ENCODE results near the gene LRRTM2. TPM values are rescaled to one million over a fixed set of nuclear protein-coding genes. Genes with fewer than 3 reads are reported as not detected.
"Not testable (repeated sequence)": the region's sequence is repeated elsewhere in the genome, so short reads cannot be mapped to it uniquely, and the experiment has no call there.

The LRRTM2 gene
- total and polyA plus RNA-seq, 4 donors: 0.04 to 1.9 (median 0.12) TPM

- no peak for ATAC-seq (ENCODE audit: insufficient read depth, low FRiP score)
- Histone ChIP-seq H3K36me3 (ENCODE audit: control insufficient read depth in 4 of 4, insufficient read depth in 4 of 4, low read length in 4 of 4) (peaks cover 0 to 3% (median 0%) of the 10 kb centered on the region in 4 donors), H3K4me3 (no peak overlapping the region), H3K4me1 (ENCODE audit: control insufficient read depth in 5 of 5, insufficient read depth in 5 of 5, low read length in 5 of 5) (peaks cover 0 to 19% (median 2%) of the 10 kb centered on the region in 5 donors), H3K27ac (ENCODE audit: low read depth in 1 of 2, low read length in 1 of 2) (no peak overlapping the region), H3K9me3 (ENCODE audit: control insufficient read depth in 4 of 4, insufficient read depth in 3 of 4, low read length in 3 of 4) (no peaks in the 10 kb centered on the region), H3K9ac (ENCODE audit: insufficient read depth in 1 of 2, low read length in 2 of 2) (no peak overlapping the region), H3K27me3 (ENCODE audit: control insufficient read depth in 3 of 3, insufficient read depth in 3 of 3, low read length in 2 of 3) (no peaks in the 10 kb centered on the region)
- no peak for TF ChIP-seq CTCF (IDR thresholded peaks at IDR 0.05; ENCODE audit: control extremely low read depth, extremely low read depth)
- no peak for DNase-seq
- WGBS, 2 donors: 94 to 97% methylated on average over 4 of the region's 4 CpGs
These were observed 38.0 kb downstream of the LRRTM2 start for GRCh38 chr5:138837160-138837559.

GRCh38 chr5:138834853-138835252, 40.3 kb downstream of the LRRTM2 start:
- WGBS, 2 donors: 79 to 85% methylated on average over 6 of the region's 6 CpGs
- not testable (repeated sequence) for H3K9me3 ChIP-seq (ENCODE audit: control insufficient read depth in 4 of 4, insufficient read depth in 3 of 4, low read length in 3 of 4); H3K9ac ChIP-seq (ENCODE audit: insufficient read depth in 1 of 2, low read length in 2 of 2); H3K36me3 ChIP-seq (ENCODE audit: control insufficient read depth in 4 of 4, insufficient read depth in 4 of 4, low read length in 4 of 4); H3K27ac ChIP-seq (ENCODE audit: low read depth in 1 of 2, low read length in 1 of 2); H3K4me3 ChIP-seq; H3K27me3 ChIP-seq (ENCODE audit: control insufficient read depth in 3 of 3, insufficient read depth in 3 of 3, low read length in 2 of 3); DNase-seq; ATAC-seq (ENCODE audit: insufficient read depth, low FRiP score)
- peaks cover 0 to 19% (median 0%) of the 10 kb centered on the region in 5 donors for H3K4me1 ChIP-seq (ENCODE audit: control insufficient read depth in 5 of 5, insufficient read depth in 5 of 5, low read length in 5 of 5)

DNA sequence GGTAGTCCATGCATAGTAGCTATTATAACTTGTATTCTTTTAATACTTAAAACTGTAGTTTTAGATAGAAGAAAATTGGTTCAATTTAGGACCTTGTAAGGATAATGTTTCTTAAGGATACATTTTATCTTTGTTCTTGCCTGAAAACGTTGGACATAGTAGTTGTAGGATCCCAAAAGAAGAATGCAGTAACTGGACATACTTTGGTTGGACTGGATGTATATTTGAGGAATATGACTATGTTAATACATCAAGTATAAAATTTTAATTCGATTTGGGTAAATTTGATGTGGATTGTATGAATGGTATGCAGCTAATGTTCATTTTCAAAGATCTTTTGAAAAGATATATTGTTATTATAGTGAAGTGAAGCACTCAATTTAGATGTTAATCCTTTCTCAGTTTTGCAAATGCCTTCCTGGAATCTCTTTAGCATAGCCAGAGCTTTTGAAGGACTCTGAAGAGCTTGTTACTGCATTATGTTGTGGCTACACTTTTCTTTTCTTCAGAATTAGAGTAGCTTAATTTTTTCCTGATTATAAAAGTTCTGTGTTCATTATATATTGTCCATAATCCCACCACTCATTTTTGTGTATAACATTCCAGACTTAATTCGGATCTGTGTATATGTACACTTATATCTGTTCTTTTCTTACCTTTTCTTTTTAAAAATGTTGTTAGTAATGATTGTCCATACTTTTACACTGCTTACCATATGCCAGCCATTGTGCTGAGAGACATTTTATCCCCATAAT, 41.2 kb downstream of the LRRTM2 start:
- Histone ChIP-seq H3K27ac (ENCODE audit: low read depth in 1 of 2, low read length in 1 of 2) (no peak overlapping the region), H3K27me3 (ENCODE audit: control insufficient read depth in 3 of 3, insufficient read depth in 3 of 3, low read length in 2 of 3) (no peaks in the 10 kb centered on the region), H3K4me1 (ENCODE audit: control insufficient read depth in 5 of 5, insufficient read depth in 5 of 5, low read length in 5 of 5) (peaks cover 0 to 17% (median 0%) of the 10 kb centered on the region in 5 donors), H3K4me3 (no peak overlapping the region), H3K9me3 (ENCODE audit: control insufficient read depth in 4 of 4, insufficient read depth in 3 of 4, low read length in 3 of 4) (no peaks in the 10 kb centered on the region), H3K36me3 (ENCODE audit: control insufficient read depth in 4 of 4, insufficient read depth in 4 of 4, low read length in 4 of 4) (peaks cover 0 to 8% (median under 1%) of the 10 kb centered on the region in 4 donors), H3K9ac (ENCODE audit: insufficient read depth in 1 of 2, low read length in 2 of 2) (no peak overlapping the region)
- ATAC-seq (ENCODE audit: insufficient read depth, low FRiP score): no peak
- TF ChIP-seq CTCF (IDR thresholded peaks at IDR 0.05; ENCODE audit: control extremely low read depth, extremely low read depth): no peak
- WGBS, 2 donors: 53% methylated on average over 3 of the region's 3 CpGs
- no peak for DNase-seq

DNA sequence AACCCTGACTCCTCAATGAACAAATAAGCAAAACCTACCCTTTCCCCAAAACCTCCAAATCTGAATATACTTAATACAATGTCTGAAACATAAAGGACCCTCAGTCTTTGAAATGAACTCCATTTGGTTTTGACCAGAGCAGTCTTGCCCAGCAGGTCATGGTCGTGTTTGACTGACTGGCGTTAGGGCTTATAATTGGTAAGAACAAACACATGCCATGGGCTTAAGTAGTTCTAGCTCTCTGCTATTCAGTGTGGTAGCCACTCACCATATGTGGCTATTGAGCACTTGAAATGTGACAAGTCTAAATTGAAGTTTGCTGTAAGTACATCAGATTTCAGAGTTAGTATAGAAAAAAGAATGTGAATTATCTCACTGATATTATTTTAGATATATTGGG, 42.1 kb downstream of the LRRTM2 start:
- Histone ChIP-seq H3K27ac (ENCODE audit: low read depth in 1 of 2, low read length in 1 of 2) (no peak overlapping the region), H3K9me3 (ENCODE audit: control insufficient read depth in 4 of 4, insufficient read depth in 3 of 4, low read length in 3 of 4) (no peaks in the 10 kb centered on the region), H3K9ac (ENCODE audit: insufficient read depth in 1 of 2, low read length in 2 of 2) (no peak overlapping the region), H3K27me3 (ENCODE audit: control insufficient read depth in 3 of 3, insufficient read depth in 3 of 3, low read length in 2 of 3) (no peaks in the 10 kb centered on the region), H3K4me3 (no peak overlapping the region), H3K36me3 (ENCODE audit: control insufficient read depth in 4 of 4, insufficient read depth in 4 of 4, low read length in 4 of 4) (peaks cover 0 to 14% (median 1%) of the 10 kb centered on the region in 4 donors), H3K4me1 (ENCODE audit: control insufficient read depth in 5 of 5, insufficient read depth in 5 of 5, low read length in 5 of 5) (peaks cover 0 to 17% (median 0%) of the 10 kb centered on the region in 5 donors)
- no peak for TF ChIP-seq CTCF (IDR thresholded peaks at IDR 0.05; ENCODE audit: control extremely low read depth, extremely low read depth)
- DNase-seq (no peak), ATAC-seq (ENCODE audit: insufficient read depth, low FRiP score) (no peak)
- WGBS, 2 donors: 76 to 90% methylated on average over 2 of the region's 2 CpGs
